Measurements from ENCODE around the gene PRKCI. TPM values are rescaled to one million over a fixed set of nuclear protein-coding genes. Genes with fewer than 3 reads are reported as not detected.
A peak's percentile ranks its signal among the peaks of the same experiment; 100 is the strongest.
"Not testable (repeated sequence)": the region's sequence is repeated elsewhere in the genome, so short reads cannot be mapped to it uniquely, and the experiment has no call there.

The PRKCI gene
- total RNA-seq, 1 experiment from 2014 or later: 62.8 TPM

DNA sequence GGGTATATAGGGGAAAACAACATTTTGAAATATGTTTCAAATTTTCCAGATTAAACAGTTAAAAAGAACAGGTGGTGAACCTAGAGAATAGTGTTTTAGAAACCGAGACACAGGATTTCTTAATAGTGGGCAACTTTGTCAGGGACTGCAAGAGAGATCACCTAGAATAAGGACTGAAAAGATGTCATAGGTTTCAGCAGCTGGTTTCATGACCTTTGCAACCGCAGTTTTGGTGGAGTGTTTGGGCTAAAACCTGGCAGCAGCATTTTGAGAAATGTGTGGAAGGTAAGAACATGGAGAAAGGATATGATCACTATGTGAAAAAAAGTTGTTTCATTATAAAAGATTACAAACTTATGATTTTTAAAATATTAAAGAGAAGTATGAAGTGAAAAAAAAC is 34.9 kb downstream of the PRKCI start:
- no peaks in the 10 kb centered on the region for H3K27me3 Mint-ChIP-seq (ENCODE audit: insufficient read depth, unreplicated experiment)
- H3K4me1 Mint-ChIP-seq (ENCODE audit: insufficient read depth, unreplicated experiment): peaks cover 14% of the 10 kb centered on the region
- ChIA-PET CTCF (no interaction called here), POLR2A (interaction anchor here (1.8 kb wide), 1 partner anchor 76 kb away, joined by 6 read pairs; the partner anchor contains the start of gene PHC3)
- intact Hi-C loops (cut with micrococcal nuclease): loop anchor here (10.0 kb wide), 1 partner anchor 72 kb away; the partner anchor contains the start of gene PHC3
- TF ChIP-seq, protein P1, sequence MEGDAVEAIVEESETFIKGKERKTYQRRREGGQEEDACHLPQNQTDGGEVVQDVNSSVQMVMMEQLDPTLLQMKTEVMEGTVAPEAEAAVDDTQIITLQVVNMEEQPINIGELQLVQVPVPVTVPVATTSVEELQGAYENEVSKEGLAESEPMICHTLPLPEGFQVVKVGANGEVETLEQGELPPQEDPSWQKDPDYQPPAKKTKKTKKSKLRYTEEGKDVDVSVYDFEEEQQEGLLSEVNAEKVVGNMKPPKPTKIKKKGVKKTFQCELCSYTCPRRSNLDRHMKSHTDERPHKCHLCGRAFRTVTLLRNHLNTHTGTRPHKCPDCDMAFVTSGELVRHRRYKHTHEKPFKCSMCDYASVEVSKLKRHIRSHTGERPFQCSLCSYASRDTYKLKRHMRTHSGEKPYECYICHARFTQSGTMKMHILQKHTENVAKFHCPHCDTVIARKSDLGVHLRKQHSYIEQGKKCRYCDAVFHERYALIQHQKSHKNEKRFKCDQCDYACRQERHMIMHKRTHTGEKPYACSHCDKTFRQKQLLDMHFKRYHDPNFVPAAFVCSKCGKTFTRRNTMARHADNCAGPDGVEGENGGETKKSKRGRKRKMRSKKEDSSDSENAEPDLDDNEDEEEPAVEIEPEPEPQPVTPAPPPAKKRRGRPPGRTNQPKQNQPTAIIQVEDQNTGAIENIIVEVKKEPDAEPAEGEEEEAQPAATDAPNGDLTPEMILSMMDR (IDR thresholded peaks at IDR 0.05; ENCODE audit: unreplicated experiment): no peak
- H3K27ac Mint-ChIP-seq (ENCODE audit: low read depth, unreplicated experiment): no peak overlapping the region
- H3K36me3 Mint-ChIP-seq (ENCODE audit: insufficient read depth, unreplicated experiment): peaks cover 20% of the 10 kb centered on the region
- peaks cover 8% of the 10 kb centered on the region for H3K9me3 Mint-ChIP-seq (ENCODE audit: unreplicated experiment)
- no peak for DNase-seq (ENCODE audit: unreplicated experiment)
- no TSS peak for BruUV-seq (replicated peaks)
- no peak overlapping the region for H3K4me3 Mint-ChIP-seq (ENCODE audit: unreplicated experiment)

DNA sequence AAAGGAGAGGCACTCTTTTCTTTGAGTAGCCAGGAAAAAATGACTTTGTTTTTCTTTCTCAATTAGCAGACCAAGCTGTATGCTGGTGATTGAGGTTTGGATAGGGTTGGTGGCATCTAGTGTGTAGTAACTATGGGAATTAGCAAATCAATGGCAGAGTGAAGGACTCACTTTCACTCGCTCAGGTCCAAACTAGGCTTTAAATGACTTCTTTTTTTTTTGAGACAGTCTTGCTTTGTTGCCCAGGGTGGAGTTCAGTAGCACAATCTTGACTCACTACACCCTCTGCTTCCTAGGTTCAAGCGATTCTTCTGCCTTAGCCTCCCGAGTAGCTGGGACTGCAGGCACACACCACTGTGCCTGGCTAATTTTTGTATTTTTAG is 35.9 kb downstream of the PRKCI start:
- Mint-ChIP-seq H3K4me1 (ENCODE audit: insufficient read depth, unreplicated experiment) (peaks cover 14% of the 10 kb centered on the region), H3K27ac (ENCODE audit: low read depth, unreplicated experiment) (peak overlapping the region; percentile 77), H3K9me3 (ENCODE audit: unreplicated experiment) (peaks cover 8% of the 10 kb centered on the region), H3K27me3 (ENCODE audit: insufficient read depth, unreplicated experiment) (no peaks in the 10 kb centered on the region), H3K4me3 (ENCODE audit: unreplicated experiment) (peak overlapping the region; percentile 13), H3K36me3 (ENCODE audit: insufficient read depth, unreplicated experiment) (peaks cover 26% of the 10 kb centered on the region)
- BruUV-seq (replicated peaks): no TSS peak
- intact Hi-C loops (cut with micrococcal nuclease): loop anchor here (10.0 kb wide), 1 partner anchor 73 kb away; the partner anchor contains the start of gene PHC3
- ChIA-PET CTCF (interaction anchor here (0.6 to 1.1 kb wide), 4 partner anchors 12 to 1270 kb away, joined by 3 to 5 read pairs (median 3); no protein-coding TSS in a partner anchor), POLR2A (interaction anchor here (1.0 to 1.8 kb wide), 3 partner anchors 24 to 76 kb away, joined by 3 to 18 read pairs (median 6); partner anchors contain the start of gene PHC3)
- TF ChIP-seq, protein P1 (IDR thresholded peaks at IDR 0.05; ENCODE audit: unreplicated experiment): no peak
- no peak for DNase-seq (ENCODE audit: unreplicated experiment)

DNA sequence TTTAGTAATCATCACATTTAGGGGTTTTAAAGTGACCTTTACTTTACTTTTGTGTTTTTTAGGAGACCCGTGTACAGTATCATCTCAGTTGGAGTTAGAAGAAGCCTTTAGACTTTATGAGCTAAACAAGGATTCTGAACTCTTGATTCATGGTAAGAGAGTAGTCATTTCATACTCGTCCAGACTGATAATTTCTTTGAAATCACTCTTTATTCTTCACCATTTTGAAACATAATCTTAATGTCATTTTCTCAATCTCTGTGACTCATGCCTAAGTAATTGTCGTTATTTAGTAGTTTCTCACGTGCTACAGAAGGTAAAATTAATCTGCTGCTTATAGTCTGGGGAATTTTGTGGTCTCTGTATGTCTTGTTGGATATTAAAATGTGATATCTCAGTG is 37.7 kb downstream of the PRKCI start:
- Mint-ChIP-seq H3K27ac (ENCODE audit: low read depth, unreplicated experiment) (no peak overlapping the region), H3K9me3 (ENCODE audit: unreplicated experiment) (peaks cover 8% of the 10 kb centered on the region), H3K4me1 (ENCODE audit: insufficient read depth, unreplicated experiment) (peaks cover 14% of the 10 kb centered on the region), H3K36me3 (ENCODE audit: insufficient read depth, unreplicated experiment) (peaks cover 42% of the 10 kb centered on the region), H3K4me3 (ENCODE audit: unreplicated experiment) (no peak overlapping the region), H3K27me3 (ENCODE audit: insufficient read depth, unreplicated experiment) (no peaks in the 10 kb centered on the region)
- BruUV-seq (replicated peaks): no TSS peak
- DNase-seq (ENCODE audit: unreplicated experiment): no peak
- intact Hi-C loops (cut with micrococcal nuclease): loop anchor here (10.0 kb wide), 1 partner anchor 75 kb away; the partner anchor contains the start of gene PHC3
- ChIA-PET CTCF (no interaction called here), POLR2A (no interaction called here)
- TF ChIP-seq, protein P1 (IDR thresholded peaks at IDR 0.05; ENCODE audit: unreplicated experiment): no peak

DNA sequence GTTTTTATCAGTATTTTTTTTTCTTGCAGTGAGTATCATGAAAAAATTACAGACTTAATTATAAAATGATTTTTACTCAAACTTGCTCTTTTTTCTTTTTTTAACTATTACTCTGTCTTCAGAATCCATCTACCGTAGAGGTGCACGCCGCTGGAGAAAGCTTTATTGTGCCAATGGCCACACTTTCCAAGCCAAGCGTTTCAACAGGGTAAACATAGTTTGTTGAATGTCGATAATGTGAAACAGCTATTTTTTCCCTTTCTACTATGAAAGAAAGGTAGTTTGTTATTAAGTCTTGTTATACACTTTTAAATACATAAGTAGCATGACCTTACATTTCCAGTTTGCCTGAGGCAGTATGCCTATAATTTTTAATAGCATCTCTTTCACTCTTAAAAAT is 45.6 kb downstream of the PRKCI start:
- Mint-ChIP-seq H3K36me3 (ENCODE audit: insufficient read depth, unreplicated experiment) (peaks cover 67% of the 10 kb centered on the region), H3K9me3 (ENCODE audit: unreplicated experiment) (no peaks in the 10 kb centered on the region), H3K4me1 (ENCODE audit: insufficient read depth, unreplicated experiment) (no peaks in the 10 kb centered on the region), H3K27ac (ENCODE audit: low read depth, unreplicated experiment) (no peak overlapping the region), H3K27me3 (ENCODE audit: insufficient read depth, unreplicated experiment) (no peaks in the 10 kb centered on the region), H3K4me3 (ENCODE audit: unreplicated experiment) (no peak overlapping the region)
- BruUV-seq (replicated peaks): no TSS peak
- TF ChIP-seq, protein P1 (IDR thresholded peaks at IDR 0.05; ENCODE audit: unreplicated experiment): no peak
- ChIA-PET CTCF (interaction anchor here (1.0 kb wide), 1 partner anchor 17 kb away, joined by 4 read pairs; no protein-coding TSS in a partner anchor), POLR2A (no interaction called here)
- intact Hi-C loops (cut with micrococcal nuclease): no loop called here
- no peak for DNase-seq (ENCODE audit: unreplicated experiment)

DNA sequence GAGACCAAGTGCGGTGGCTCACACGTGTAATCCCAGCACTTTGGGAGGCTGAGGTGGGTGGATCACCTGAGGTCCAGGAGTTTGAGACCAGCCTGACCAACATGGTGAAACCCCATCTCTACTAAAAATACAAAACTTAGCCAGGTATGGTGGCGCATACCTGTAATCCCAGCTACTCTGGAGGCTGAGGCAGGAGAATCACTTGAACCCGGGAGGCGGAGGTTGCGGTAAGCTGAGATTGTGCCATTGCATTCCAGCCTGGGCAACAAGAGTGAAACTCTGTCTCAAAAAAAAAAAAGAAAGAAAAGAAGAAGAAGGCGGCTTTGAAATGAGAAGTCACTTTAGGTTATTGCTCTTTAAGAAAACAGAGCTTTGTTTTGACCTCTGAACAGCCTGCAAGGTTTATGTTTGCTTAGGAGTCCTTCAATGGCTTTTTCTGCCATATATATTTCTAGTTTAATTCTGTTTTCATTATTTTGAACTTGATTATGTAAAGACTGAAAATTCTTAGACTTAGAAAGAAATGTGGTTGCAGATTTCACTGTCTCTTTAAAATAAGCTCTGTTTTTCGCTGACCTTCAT is 47.5 kb downstream of the PRKCI start:
- H3K9me3 Mint-ChIP-seq (ENCODE audit: unreplicated experiment); POLR2A ChIA-PET; intact Hi-C loops (cut with micrococcal nuclease); H3K4me3 Mint-ChIP-seq (ENCODE audit: unreplicated experiment); H3K27ac Mint-ChIP-seq (ENCODE audit: low read depth, unreplicated experiment); H3K4me1 Mint-ChIP-seq (ENCODE audit: insufficient read depth, unreplicated experiment); DNase-seq (ENCODE audit: unreplicated experiment); BruUV-seq (replicated peaks); H3K27me3 Mint-ChIP-seq (ENCODE audit: insufficient read depth, unreplicated experiment): not testable (repeated sequence)
- peaks cover 69% of the 10 kb centered on the region for H3K36me3 Mint-ChIP-seq (ENCODE audit: insufficient read depth, unreplicated experiment)
- CTCF ChIA-PET: interaction anchor here (0.9 to 1.8 kb wide), 2 partner anchors 12 to 232 kb away, joined by 5 to 6 read pairs; no protein-coding TSS in a partner anchor

Measured in MCF 10A (cell line).